GM23248 (cell line): Measurements from ENCODE around the gene CAMK4.
"Not testable (repeated sequence)": the region's sequence is repeated elsewhere in the genome, so short reads cannot be mapped to it uniquely, and the experiment has no call there.

Source experiments
- EZH2 ChIP-seq: fragments of 200-600 bp; sonication (generic); IDR thresholded peaks from 2 replicates; pipeline ENCODE4 v1.6.1; 2018; ENCODE audit warnings: antibody characterized with exemption, mild to moderate bottlenecking; ENCODE audit not compliant: insufficient read depth, poor library complexity, severe bottlenecking
- EZH2phosphoT487 ChIP-seq: fragments of 200-600 bp; sonication (generic); IDR thresholded peaks from 2 replicates; pipeline ENCODE4 v1.6.1; 2018; ENCODE audit warnings: antibody characterized with exemption, moderate library complexity, mild to moderate bottlenecking, low read depth; ENCODE audit not compliant: insufficient read depth

- TF ChIP-seq EZH2, EZH2phosphoT487: not testable (repeated sequence)
Observed at GRCh38 chr5:111302043-111302442, 77.9 kb downstream of the CAMK4 start.
